ENCODE measurements around the gene PPP1R3E.
"Not testable (repeated sequence)": the region's sequence is repeated elsewhere in the genome, so short reads cannot be mapped to it uniquely, and the experiment has no call there.

PPP1R3E gene

GRCh38 chr14:23302290-23303225 is at the start of gene PPP1R3E:
Gene PPP1R3E (minus strand): TSS chr14:23302859. CDS start chr14:23302576, 283 bp downstream.
- peak; percentile 88 to 92 for DNase-seq

GRCh38 chr14:23351681-23352505 is 49.2 kb upstream of the PPP1R3E start:
- DNase-seq = no peak

DNA sequence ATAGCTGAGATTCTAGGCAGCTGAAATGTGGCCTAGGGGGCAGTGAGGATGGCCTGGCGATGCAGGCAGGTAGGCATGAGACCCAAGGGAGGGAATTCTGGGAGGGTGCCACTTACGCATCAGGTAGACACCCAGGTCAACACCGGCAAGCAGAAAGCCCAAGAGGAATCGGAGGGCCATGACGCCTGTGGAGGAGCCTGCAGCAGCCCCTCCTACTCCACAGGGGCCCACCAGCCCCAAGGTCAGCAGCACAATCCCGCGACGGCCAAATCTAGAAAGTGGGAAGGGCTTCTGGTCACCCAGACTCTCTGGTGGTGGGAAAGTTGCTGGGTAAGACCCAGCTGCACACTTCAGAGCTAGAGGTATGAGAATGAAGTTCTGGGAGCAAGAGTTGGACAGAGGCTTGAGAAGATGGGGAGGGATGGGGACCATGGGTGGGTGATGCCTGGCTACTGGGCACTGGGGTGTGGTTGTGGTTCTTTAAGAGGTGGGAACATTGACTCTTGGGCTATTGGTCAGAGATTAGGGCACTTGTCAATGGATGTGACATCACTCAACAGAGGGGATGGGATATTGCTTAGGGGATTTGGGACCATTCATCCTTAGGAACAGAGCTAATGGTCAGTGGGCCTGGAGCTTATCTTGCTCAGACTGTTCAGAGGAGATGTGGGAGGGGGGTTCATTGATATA is 46.6 kb upstream of the PPP1R3E start:
- no peak for DNase-seq

GRCh38 chr14:23348297-23348655 is 45.6 kb upstream of the PPP1R3E start:
- DNase-seq = no peak

DNA sequence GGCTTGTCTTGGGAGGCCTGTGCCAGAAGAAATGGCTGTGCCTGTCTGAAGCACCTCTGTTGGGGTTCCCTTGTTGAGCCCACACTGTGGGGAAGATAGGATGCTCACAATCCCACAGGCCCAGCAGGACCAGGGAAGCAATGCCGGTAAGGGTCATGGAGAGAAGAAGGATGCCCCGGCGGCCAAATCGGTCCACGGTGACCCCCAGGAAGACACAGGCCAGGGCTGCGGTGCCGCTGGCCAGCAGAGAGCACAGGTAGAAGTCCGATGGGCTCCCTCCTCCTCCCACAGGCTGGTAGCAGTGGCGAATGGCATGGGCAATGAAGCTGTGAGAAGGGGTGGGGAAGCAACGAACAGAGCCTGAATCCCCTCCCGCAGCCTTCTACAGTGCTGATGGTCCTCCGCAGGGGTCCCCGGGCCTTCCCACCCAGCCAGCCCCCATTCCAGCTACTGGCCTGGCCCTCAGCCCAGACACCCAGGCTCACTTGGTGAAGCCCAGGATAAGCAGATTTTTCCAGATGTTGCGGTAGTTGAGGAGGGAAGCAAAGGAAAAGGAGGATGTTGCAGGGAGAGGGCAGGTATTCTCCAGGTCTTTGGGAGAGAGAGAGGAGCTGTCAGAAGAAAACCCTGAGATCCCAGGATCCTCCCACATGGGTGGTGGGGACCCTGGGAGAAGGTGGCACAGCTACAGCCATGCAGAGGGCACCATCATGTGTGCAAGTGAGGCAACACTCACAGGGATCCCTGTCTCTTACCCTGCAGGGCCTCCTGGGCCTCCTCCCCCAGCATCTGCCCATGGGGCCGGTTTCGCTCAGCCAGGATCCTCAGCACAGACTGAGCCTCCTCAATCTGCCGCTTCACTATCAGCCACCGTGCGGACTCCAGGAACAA is 45.0 kb upstream of the PPP1R3E start:
- no peak for DNase-seq

DNA sequence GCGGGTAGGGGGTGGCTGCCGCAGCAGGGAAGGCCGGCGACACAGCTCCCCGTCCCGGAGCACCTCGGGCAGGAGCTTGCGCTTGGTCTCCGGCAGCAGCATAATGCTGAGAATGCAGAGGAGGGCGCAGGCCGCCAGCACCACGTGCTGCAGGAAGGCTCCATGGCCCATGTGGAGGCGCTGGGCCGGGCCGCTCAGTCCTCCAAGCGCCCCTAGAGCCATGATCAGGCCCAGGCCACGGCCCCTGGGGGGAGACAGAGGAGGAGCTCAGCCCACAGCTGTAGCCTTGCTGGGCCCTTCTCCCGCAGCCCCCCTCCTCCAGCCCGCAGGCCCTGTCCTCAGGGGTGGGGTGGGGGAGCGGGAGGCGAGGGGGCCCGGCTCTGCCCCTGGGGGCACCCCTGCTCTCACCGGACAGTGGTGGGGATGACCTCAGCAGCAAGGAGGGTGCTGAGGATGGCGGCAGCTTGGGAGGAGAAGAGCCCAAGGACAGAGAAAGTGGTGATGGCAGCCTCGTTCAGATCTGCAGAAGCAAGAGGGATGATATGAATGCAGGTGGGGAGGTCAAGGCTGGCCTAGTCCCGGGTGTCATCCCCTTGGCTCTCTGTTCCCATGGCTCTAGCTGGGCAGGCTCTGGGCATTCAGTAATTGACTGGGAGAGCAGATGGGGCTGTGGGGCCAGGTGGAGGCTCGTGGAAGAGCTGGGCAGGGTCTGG is 44.2 kb upstream of the PPP1R3E start:
- no peak for DNase-seq

DNA sequence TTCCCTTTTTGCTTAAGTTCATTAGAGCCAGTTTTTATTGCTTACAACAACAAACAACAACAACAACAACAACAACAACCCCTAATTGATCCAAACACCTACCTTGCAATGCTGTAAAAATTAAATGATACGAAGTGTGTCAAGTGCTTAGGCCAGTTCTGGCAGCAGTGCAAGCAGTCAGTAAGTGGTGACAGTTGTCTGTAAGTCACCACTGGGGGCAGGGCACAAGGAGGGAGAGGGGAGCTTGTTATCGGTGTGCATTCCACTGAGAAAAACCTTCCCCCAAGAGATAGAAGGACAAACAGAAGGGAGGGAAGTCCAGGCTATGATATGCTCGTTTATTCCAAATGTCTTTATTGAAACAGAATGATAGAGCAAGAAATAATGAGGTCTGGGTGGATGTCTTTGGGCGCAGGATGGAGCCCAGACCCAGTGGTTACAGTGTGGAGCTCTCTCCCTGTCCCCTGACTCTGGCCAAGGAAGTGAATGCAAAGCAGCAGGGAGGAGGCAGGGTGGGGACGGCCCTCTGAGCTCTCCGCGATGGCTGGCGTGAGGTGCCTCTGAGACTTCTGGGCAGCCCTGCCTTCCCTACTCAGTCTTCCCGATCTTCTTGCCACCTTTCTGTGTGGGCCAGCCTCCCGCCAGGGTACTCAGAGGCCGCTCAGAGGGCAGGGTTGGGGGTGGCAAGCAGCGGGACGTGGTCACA is 43.5 kb upstream of the PPP1R3E start:
- no peak for DNase-seq

DNA sequence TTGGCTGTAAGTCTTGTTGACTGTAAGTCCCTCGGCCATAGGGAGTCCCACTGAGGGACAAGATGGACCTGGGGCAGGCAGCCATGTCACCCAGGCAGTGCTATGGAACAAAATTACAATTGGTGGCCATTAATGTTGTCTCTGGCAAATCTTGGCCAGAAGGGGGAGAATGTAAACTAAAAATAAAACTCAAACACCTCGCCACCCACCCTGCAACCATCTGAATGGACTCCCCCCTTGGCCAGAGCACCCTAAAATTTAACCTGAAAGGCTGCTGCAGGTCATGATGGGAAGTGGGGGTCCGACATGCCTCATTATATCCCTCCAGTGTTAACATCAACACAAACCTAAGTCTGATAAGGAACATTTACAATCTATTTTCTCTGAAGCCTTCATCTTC is 41.8 kb upstream of the PPP1R3E start:
- no peak for DNase-seq

GRCh38 chr14:23339506-23340268 is 37.0 kb upstream of the PPP1R3E start:
- no peak for DNase-seq

- no peak for DNase-seq
These were observed 33.0 kb upstream of the PPP1R3E start for GRCh38 chr14:23335623-23336022.

DNA sequence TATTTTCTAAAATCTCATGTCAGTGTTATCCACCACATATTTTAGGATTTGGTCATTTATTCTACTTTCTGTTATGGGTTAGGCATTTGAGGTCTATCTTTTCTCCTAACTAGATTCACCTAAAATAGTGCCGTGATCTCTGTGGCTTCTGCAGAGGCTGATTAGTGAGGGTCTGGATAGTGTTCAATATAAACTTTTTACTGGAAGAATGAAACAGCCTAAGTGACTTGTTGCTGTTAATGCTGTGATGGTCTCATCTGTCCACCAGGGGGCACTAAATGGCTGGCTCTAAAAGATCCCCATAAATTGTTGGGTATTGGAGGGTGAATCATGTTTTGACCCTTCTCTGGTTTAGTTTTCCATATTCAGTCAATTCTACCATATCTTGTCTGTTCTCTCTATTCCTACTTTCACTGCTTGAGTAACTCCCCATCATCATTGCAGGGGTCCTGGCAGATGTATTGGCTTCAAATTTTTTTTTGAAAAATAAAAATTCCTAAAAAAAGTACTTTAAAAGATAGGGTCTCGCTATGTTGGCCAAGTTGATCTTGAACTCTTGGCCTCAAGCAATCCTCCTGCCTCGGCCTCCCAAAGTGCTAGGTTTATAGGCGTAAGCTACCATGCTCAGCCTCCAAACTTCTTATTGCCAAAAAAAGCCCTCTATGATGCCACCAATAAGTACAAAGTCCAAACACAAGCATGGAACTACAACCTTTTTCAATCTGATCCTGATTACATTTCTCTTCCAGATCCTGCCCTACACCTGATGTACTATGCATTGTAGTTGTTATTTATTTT is 25.5 kb upstream of the PPP1R3E start:
- peak; percentile 62 to 69 for DNase-seq

DNA sequence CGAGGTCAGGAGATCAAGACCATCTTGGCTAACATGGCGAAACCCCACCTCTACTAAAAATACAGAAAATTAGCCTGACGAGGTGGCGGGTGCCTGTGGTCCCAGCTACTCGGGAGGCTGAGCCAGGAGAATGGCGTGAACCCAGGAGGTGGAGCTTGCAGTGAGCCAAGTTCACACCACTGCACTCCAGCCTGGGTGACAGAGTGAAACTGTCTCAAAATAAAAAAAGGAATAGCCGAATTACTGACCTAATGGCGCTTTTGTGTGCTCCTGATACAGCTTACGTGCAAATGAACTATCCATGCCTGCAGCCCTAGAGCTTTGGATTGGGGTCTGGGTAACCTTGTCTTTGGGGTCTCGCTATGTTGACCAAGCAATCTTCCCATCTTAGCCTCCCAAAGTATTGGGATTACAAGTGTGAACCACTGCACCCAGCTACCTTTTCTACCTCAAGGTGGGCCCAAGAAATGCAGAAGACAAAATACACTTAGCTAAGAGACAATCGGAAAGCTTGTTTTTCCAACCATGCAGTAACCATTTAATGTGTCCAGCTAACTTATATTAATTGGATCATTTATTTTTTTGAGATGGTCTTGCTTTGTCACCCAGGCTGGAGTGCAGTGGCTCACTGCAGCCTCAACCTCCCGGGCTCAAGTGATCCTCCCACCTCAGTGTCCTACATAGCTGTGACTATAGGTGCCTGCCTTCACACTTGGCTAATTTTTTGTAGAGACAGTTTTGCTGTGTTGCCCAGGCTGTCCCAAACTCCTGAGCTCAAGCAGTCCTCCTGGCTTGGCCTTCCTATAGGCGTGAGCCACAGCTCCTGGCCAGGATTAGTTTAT is 24.1 kb upstream of the PPP1R3E start:
- DNase-seq = no peak

GRCh38 chr14:23325746-23326145 is 23.1 kb upstream of the PPP1R3E start:
- not testable (repeated sequence) for DNase-seq

- DNase-seq = no peak
These were observed 22.3 kb upstream of the PPP1R3E start for GRCh38 chr14:23324993-23325392.

- no peak for DNase-seq
These were observed 21.8 kb upstream of the PPP1R3E start for GRCh38 chr14:23324455-23324846.

- no peak for DNase-seq
These were observed 21.3 kb upstream of the PPP1R3E start for GRCh38 chr14:23323838-23324454.

Measured in activated CD4-positive, alpha-beta T cell treated with anti-CD3 and anti-CD28 coated beads for 4 hours (primary cell).